IPS DF 6.9 (cell line): ENCODE measurements around the gene VILL.

Experiments
- DNase-seq: peaks from one replicate; pipeline ENCODE4 v3.0.0-alpha.2; 2013; ENCODE audit warnings: low read depth, low spot score
- H3K27ac ChIP-seq: one replicate; pipeline ENCODE4 v1.5.1; 2013; ENCODE audit warnings: low read length, control low read depth
- H3K27me3 ChIP-seq: 2 replicates; pipeline ENCODE4 v1.6.1; 2013; ENCODE audit warnings: mild to moderate bottlenecking, low read length; ENCODE audit not compliant: control insufficient read depth, insufficient read depth
- H3K36me3 ChIP-seq: 2 replicates; pipeline ENCODE4 v1.6.1; 2013; ENCODE audit warnings: low read length; ENCODE audit not compliant: control insufficient read depth, insufficient read depth
- H3K4me1 ChIP-seq: 2 replicates; pipeline ENCODE4 v1.6.1; 2013; ENCODE audit warnings: low read length; ENCODE audit not compliant: control insufficient read depth, insufficient read depth
- H3K4me3 ChIP-seq: 2 replicates; pipeline ENCODE4 v1.5.1; 2013; ENCODE audit warnings: mild to moderate bottlenecking, low read length
- H3K9me3 ChIP-seq: 2 replicates; pipeline ENCODE4 v1.6.1; 2013; ENCODE audit warnings: low read length, inconsistent platforms; ENCODE audit not compliant: control insufficient read depth, insufficient read depth
- WGBS: extraction: QIAGEN DNeasy Blood & Tissue Kit; methylation state at CpG from one replicate; pipeline ENCODE4 v1.1.7; 2013; ENCODE audit warnings: mixed read lengths, missing lambda C conversion rate; ENCODE audit not compliant: insufficient read length, insufficient coverage; 5-methylcytosine and 5-hydroxymethylcytosine counted together

The VILL gene

GRCh38 chr3:37990527-37990926 is at the start of gene VILL:
VILL (plus strand) TSS chr3:37990786; CDS start chr3:37993673, 2,887 bp downstream.
- Histone ChIP-seq H3K36me3 (no peaks in the 10 kb centered on the region), H3K4me1 (0 out of 2 replicates have a peak, but pooled peaks cover 2% of the 10 kb centered on the region), H3K27me3 (no peaks in the 10 kb centered on the region), H3K4me3 (no peak within 1 kb of the TSS), H3K9me3 (no peaks in the 10 kb centered on the region), H3K27ac (no peak within 1 kb of the TSS)
- no CpG with 5 or more reads among the region's 10 CpGs for WGBS
- DNase-seq: no peak

- Histone ChIP-seq H3K27me3 (no peaks in the 10 kb centered on the region), H3K9me3 (no peaks in the 10 kb centered on the region), H3K36me3 (no peaks in the 10 kb centered on the region), H3K4me1 (peaks cover 4% of the 10 kb centered on the region; the same call in 1 of the 2 replicates), H3K27ac (no peak overlapping the region), H3K4me3 (no peak overlapping the region)
- no peak for DNase-seq
- no CpG with 5 or more reads among the region's 12 CpGs for WGBS
Observed at GRCh38 chr3:37941608-37942508, 48.7 kb upstream of the VILL start.

- H3K27me3 ChIP-seq: no peaks in the 10 kb centered on the region
- no peaks in the 10 kb centered on the region for H3K36me3 ChIP-seq
- H3K27ac ChIP-seq: no peak overlapping the region
- WGBS: no CpG with 5 or more reads among the region's 2 CpGs
- no peak for DNase-seq
- peaks cover 4% of the 10 kb centered on the region; the same call in 1 of the 2 replicates for H3K4me1 ChIP-seq
- no peaks in the 10 kb centered on the region for H3K9me3 ChIP-seq
- no peak overlapping the region for H3K4me3 ChIP-seq
Observed at GRCh38 chr3:37942646-37943045, 47.9 kb upstream of the VILL start.

- Histone ChIP-seq H3K9me3 (no peaks in the 10 kb centered on the region), H3K27ac (no peak overlapping the region), H3K4me1 (peaks cover 4% of the 10 kb centered on the region; the same call in 1 of the 2 replicates), H3K4me3 (no peak overlapping the region), H3K36me3 (no peaks in the 10 kb centered on the region), H3K27me3 (no peaks in the 10 kb centered on the region)
- DNase-seq: no peak
- WGBS: no CpG with 5 or more reads among the region's 4 CpGs
Observed at GRCh38 chr3:37943126-37943525, 47.5 kb upstream of the VILL start.

- WGBS: no CpG with 5 or more reads among the region's 8 CpGs
- Histone ChIP-seq H3K27ac (no peak overlapping the region), H3K4me3 (no peak overlapping the region), H3K36me3 (no peaks in the 10 kb centered on the region), H3K4me1 (peaks cover 4% of the 10 kb centered on the region; the same call in 1 of the 2 replicates), H3K9me3 (no peaks in the 10 kb centered on the region), H3K27me3 (no peaks in the 10 kb centered on the region)
- DNase-seq: no peak
Observed at GRCh38 chr3:37943631-37944314, 46.8 kb upstream of the VILL start.

DNA sequence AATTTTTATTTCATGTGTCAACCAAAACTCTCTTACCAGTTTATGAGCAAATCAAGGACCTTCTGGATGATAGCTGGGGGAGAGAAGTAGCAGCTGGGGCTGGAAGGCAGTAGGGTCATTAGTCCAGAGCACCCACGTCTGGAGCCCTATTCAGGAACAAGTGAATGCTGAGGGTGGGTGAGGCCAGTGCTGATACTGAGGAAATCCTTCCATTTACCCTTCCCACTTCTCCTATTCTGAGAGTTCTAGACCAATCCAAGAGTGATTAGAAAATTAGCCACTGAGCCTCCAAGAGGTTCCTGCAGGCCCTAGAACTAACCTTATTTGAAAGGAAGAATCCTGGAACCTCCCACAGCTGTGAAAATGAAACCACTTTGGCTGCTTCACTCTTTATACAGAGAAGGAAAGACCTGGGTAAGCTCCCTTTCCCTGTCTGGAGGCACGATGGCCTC is 46.2 kb upstream of the VILL start:
- H3K4me1 ChIP-seq: peaks cover 4% of the 10 kb centered on the region; the same call in 1 of the 2 replicates
- H3K4me3 ChIP-seq: no peak overlapping the region
- WGBS: no CpG with 5 or more reads among the region's 2 CpGs
- no peak overlapping the region for H3K27ac ChIP-seq
- no peak for DNase-seq
- H3K36me3 ChIP-seq: no peaks in the 10 kb centered on the region
- H3K27me3 ChIP-seq: no peaks in the 10 kb centered on the region
- no peaks in the 10 kb centered on the region for H3K9me3 ChIP-seq

- DNase-seq: no peak
- Histone ChIP-seq H3K4me1 (peaks cover 4% of the 10 kb centered on the region; the same call in 1 of the 2 replicates), H3K4me3 (no peak overlapping the region), H3K36me3 (no peaks in the 10 kb centered on the region), H3K9me3 (no peaks in the 10 kb centered on the region), H3K27me3 (no peaks in the 10 kb centered on the region), H3K27ac (no peak overlapping the region)
- WGBS: no CpG with 5 or more reads among the region's 6 CpGs
Observed at GRCh38 chr3:37945156-37945806, 45.3 kb upstream of the VILL start.

DNA sequence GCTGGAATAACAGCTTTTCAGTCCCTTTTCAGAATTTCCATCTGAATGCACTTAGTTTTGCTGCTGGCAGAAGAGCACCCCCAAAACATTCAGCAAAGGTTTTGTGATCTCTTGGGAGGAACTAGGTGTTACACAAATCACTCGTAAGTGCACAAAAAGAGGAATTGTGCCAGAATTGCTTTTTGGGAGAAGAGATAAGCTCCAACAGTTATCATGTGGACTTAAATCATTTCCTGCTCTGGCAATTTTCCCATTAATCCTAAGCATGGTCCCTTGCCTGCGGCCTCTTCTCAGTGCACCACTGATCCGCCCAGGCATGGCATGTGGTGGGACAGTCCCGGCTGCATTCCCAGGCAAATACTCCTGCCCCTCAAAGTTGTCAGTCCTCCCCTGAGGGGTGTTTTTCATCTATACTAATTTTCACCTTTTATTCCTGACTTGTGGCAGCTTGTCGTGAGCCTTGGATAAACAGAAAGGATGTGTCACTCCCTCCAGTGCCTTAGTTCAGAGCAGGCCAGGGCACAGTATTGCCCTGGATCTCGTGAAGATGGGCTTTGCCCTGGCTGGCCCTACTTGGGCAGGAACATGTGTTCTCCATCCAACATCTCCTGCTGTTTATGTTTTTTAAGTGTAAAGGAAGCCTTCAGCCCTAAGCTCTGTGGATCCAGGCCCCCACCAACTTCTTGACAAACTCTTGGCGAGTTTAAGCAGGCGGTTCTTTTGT is 44.6 kb upstream of the VILL start:
- Histone ChIP-seq H3K4me3 (no peak overlapping the region), H3K4me1 (peaks cover 4% of the 10 kb centered on the region; the same call in 1 of the 2 replicates), H3K27me3 (no peaks in the 10 kb centered on the region), H3K36me3 (no peaks in the 10 kb centered on the region), H3K27ac (no peak overlapping the region), H3K9me3 (no peaks in the 10 kb centered on the region)
- DNase-seq: no peak
- WGBS: no CpG with 5 or more reads among the region's 8 CpGs

- Histone ChIP-seq H3K36me3 (no peaks in the 10 kb centered on the region), H3K4me3 (no peak overlapping the region), H3K4me1 (peaks cover 4% of the 10 kb centered on the region; the same call in 1 of the 2 replicates), H3K27ac (no peak overlapping the region), H3K9me3 (no peaks in the 10 kb centered on the region), H3K27me3 (no peaks in the 10 kb centered on the region)
- no CpG with 5 or more reads among the region's 2 CpGs for WGBS
- no peak for DNase-seq
Observed at GRCh38 chr3:37946531-37946889, 44.1 kb upstream of the VILL start.

DNA sequence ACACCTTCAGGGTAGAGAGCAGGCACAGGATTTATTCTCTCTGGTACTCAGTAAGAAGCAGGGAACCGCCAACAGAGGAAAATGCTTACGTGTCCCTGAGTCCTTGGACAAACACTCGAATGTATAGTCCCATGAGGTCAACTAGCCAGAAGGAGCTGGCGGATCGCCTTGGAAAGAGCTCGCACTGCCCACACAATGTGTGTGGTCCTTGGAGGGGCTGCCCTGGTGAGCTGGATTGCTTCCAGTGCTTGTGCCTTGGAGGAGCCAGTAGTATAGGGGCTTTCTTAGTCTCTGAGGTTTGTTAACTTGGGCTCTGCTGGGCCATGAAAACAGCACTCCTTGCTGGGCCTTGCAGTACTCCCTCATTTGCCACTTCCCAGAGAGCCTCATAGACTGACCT is 40.7 kb upstream of the VILL start:
- H3K36me3 ChIP-seq: no peaks in the 10 kb centered on the region
- no peak for DNase-seq
- WGBS: no CpG with 5 or more reads among the region's 6 CpGs
- H3K4me3 ChIP-seq: no peak overlapping the region
- no peaks in the 10 kb centered on the region for H3K27me3 ChIP-seq
- H3K9me3 ChIP-seq: no peaks in the 10 kb centered on the region
- H3K27ac ChIP-seq: no peak overlapping the region
- peaks cover 4% of the 10 kb centered on the region; the same call in 1 of the 2 replicates for H3K4me1 ChIP-seq
